MG63 (cell line): ENCODE data around the gene NEDD4L. TPM values are rescaled to one million over a fixed set of nuclear protein-coding genes. Genes with fewer than 3 reads are reported as not detected.

ENCODE experiments used
- DNase-seq: peaks from one replicate; pipeline ENCODE4 v3.0.0-alpha.2; 2020
- H3K27me3 ChIP-seq: fragments of 250-450 bp; sonication (Bioruptor Pico); 2 replicates; pipeline ENCODE4 v1.5.1; 2020; ENCODE audit warnings: mild to moderate bottlenecking, moderate library complexity
- H3K36me3 ChIP-seq: fragments of 250-450 bp; sonication (Bioruptor Pico); 2 replicates; pipeline ENCODE4 v1.5.1; 2020; ENCODE audit warnings: mild to moderate bottlenecking, moderate library complexity
- H3K4me3 ChIP-seq: fragments of 250-450 bp; sonication (Bioruptor Pico); 2 replicates; pipeline ENCODE4 v1.5.1; 2020; ENCODE audit warnings: mild to moderate bottlenecking, moderate library complexity
- H3K9me3 ChIP-seq: fragments of 250-450 bp; sonication (Bioruptor Pico); 2 replicates; pipeline ENCODE4 v1.5.1; 2020; ENCODE audit warnings: mild to moderate bottlenecking, moderate library complexity
- total RNA-seq: library from RNA; depleted of rRNA; stranded (reverse); fragments of >200 nt; shearing (Covaris generic); gene quantifications from 2 replicates; pipeline ENCODE4 v1.2.3, GENCODE V29; 2014; ENCODE audit warnings: low replicate concordance

The NEDD4L gene
- total RNA-seq, 1 experiment from 2014 or later, result 28.8 TPM

DNA sequence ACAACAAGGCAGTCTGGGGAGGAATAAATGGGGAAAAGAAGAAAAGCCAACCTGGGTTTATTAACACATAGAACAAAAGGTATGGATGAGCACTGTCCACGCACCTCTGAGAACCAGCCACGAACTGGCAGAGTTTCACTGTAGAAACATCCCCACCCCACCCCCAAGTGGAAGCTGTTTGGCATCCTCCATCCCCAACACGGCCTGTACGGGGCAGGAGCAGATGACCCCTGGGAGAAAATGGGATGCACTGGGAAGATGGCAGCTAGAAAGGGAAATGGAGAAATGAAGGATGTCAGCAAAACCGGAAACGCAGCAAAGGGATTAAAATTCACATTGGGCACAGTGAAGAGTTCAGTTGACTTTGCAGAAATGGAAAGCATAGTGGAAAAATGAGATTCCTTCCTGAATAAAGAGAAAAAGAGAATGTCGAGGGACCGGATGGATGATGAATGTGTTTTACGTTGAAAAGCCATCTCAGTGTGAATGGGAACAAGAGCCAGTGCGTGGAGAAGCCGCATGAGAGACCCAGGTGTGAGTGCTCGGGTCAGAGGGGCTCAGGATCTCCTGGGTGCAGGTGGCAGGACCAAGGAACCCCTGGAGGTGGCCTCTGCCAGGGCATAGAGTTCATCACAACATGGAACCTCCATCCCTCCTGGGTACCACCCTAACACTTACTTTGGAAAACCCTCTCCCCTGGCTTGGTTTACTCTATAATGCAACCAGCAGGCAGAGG lies 337.8 kb downstream of the NEDD4L start:
- no peak for DNase-seq
- Histone ChIP-seq H3K9me3 (no peaks in the 10 kb centered on the region), H3K4me3 (no peak overlapping the region), H3K27me3 (no peaks in the 10 kb centered on the region), H3K36me3 (peaks cover 6% of the 10 kb centered on the region)

- H3K27me3 ChIP-seq, result no peaks in the 10 kb centered on the region
- DNase-seq, result no peak
- H3K4me3 ChIP-seq, result no peak overlapping the region
- no peaks in the 10 kb centered on the region for H3K9me3 ChIP-seq
- H3K36me3 ChIP-seq, result peaks cover 6% of the 10 kb centered on the region
Measured at GRCh38 chr18:58382446-58382845, 338.4 kb downstream of the NEDD4L start.

DNA sequence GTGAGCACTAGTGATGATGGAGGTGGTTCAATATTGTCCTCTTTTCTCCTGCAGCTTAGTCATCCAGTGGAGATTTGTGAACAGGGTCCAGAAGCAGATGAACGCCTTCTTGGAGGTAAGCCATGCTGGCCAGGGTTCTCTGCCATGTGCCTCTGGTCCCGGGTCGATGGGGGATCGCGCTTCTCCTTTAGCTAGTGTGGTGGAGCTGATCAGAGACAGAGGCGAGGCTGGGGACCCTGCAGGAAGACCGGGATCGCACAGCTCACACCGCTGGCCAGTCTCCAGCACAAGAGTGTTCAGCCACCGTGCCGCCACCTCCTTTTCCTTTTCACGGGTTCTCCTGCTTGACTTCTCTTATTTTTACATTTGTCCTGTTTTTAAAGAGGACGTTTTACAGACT lies 341.4 kb downstream of the NEDD4L start:
- Histone ChIP-seq H3K27me3 (no peaks in the 10 kb centered on the region), H3K9me3 (no peaks in the 10 kb centered on the region), H3K36me3 (peaks cover 10% of the 10 kb centered on the region), H3K4me3 (no peak overlapping the region)
- DNase-seq, result no peak

GRCh38 chr18:58386780-58387179 lies 342.8 kb downstream of the NEDD4L start:
- no peak for DNase-seq
- peaks cover 12% of the 10 kb centered on the region for H3K36me3 ChIP-seq
- H3K27me3 ChIP-seq, result no peaks in the 10 kb centered on the region

DNA sequence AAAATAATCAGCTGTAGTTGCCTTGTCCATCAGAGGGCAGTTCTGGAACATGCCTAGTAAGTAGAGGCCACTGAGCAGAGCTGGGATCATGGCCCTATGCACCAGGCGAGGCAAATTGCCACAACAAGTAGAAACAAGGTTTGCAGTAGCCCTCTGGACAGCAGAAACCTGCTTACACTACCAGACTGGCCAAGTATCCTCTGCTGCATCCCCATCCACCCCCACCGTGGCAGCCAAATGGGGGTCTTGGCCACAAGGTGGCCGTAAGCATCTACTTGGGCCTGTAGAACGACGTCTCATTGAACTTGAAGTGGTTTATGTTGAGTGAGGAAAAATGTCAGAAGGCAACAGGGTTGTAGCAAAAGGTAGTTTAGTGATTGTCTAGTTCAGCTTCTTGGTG lies 343.7 kb downstream of the NEDD4L start:
- no peak for DNase-seq
- Histone ChIP-seq H3K9me3 (no peaks in the 10 kb centered on the region), H3K36me3 (peaks cover 12% of the 10 kb centered on the region)

More at GRCh38 chr18:58386780-58387179, 342.8 kb downstream of the NEDD4L start:
- no peak overlapping the region for H3K4me3 ChIP-seq
- no peaks in the 10 kb centered on the region for H3K9me3 ChIP-seq

GRCh38 chr18:58388736-58389135 lies 344.7 kb downstream of the NEDD4L start:
- H3K9me3 ChIP-seq, result no peaks in the 10 kb centered on the region
- DNase-seq, result no peak
- H3K4me3 ChIP-seq, result no peak overlapping the region
- H3K27me3 ChIP-seq, result no peaks in the 10 kb centered on the region
- H3K36me3 ChIP-seq, result peaks cover 8% of the 10 kb centered on the region

More for the DNA sequence above, 343.7 kb downstream of the NEDD4L start:
- Histone ChIP-seq H3K4me3 (no peak overlapping the region), H3K27me3 (no peaks in the 10 kb centered on the region)

- no peak for DNase-seq
- no peaks in the 10 kb centered on the region for H3K27me3 ChIP-seq
- H3K9me3 ChIP-seq, result no peaks in the 10 kb centered on the region
- peaks cover 6% of the 10 kb centered on the region for H3K36me3 ChIP-seq
- H3K4me3 ChIP-seq, result no peak overlapping the region
Measured at GRCh38 chr18:58389745-58390144, 345.7 kb downstream of the NEDD4L start.

DNA sequence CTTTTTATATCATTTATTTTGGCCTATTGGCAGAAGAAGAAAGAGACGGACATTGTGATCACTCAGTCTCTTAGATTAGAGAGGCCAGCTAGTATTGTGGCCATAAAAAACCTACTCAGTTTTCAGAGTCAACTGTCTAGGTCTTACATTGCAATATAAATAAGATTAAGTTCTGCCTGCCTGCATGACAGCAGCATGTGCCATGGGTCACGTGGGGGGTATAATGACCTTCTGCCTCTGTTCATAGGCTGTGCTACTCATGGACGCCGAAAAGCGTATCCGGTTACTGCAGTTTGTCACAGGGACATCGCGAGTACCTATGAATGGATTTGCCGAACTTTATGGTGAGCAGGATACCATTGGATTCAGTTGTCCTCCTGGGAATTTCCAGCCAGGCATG lies 346.4 kb downstream of the NEDD4L start:
- peaks cover 6% of the 10 kb centered on the region for H3K36me3 ChIP-seq
- H3K9me3 ChIP-seq, result no peaks in the 10 kb centered on the region
- DNase-seq, result no peak
- H3K27me3 ChIP-seq, result no peaks in the 10 kb centered on the region
- no peak overlapping the region for H3K4me3 ChIP-seq

GRCh38 chr18:58391231-58391825 lies 347.3 kb downstream of the NEDD4L start:
- Histone ChIP-seq H3K27me3 (no peaks in the 10 kb centered on the region), H3K4me3 (no peak overlapping the region), H3K9me3 (no peaks in the 10 kb centered on the region), H3K36me3 (peaks cover 6% of the 10 kb centered on the region; the same call in 1 of the 2 replicates)
- no peak for DNase-seq

DNA sequence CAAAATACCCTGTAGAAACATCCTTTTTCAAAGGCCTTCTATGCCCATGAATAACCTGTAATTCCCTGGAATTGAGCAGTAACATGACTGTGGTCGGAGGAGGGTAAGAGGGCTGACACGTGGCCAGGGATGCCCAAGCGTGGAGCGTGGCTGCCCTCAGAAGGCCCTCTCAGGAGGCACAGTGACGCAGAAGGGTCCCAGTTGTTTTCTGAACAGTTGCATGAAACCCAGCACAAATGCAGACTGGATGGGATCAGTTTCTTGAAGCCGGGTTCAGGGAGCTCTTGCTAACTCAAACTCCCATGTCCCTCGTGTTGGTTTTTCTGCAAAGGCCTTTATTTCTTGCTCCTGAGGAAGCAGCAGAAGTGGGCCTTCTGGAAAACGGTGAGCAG lies 347.9 kb downstream of the NEDD4L start:
- peaks cover 8% of the 10 kb centered on the region; the same call in 1 of the 2 replicates for H3K36me3 ChIP-seq
- no peak overlapping the region for H3K4me3 ChIP-seq
- no peak for DNase-seq
- no peaks in the 10 kb centered on the region for H3K9me3 ChIP-seq
- no peaks in the 10 kb centered on the region for H3K27me3 ChIP-seq

DNA sequence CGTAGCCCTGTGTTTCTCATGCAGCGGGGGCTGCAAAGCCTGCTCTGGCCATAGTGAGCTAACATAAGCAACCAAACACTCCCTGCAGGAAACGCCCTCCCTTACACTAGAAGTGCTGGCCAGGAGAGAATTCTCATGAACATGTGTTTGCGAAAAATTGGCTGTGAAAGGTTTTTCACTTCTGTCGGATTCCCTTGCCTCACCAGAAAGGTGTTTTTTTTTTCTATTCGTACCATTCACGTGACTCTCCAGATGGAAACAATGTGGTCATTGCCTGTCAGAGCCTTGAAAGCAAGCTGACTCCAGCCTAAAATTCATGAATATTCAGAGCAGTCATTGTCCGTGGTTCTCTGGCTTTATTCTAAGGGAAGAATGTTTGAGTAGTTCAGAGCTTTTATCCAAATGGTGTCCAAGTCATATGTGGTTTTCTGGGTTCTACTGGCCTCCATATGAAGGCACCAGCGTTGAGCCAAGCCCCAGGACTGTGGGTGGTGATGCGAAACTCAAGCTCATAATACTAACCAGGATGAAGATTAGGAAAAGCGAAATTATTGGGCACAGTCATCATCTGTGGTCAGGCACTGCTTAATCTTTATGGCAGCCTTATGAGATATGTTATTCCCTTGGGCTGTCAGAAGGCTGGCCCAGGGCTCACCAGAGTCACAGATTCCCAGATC lies 348.4 kb downstream of the NEDD4L start:
- Histone ChIP-seq H3K27me3 (no peaks in the 10 kb centered on the region), H3K9me3 (no peaks in the 10 kb centered on the region)

GRCh38 chr18:58393295-58393694 lies 349.3 kb downstream of the NEDD4L start:
- no peaks in the 10 kb centered on the region for H3K27me3 ChIP-seq
- no peak for DNase-seq
- peaks cover 8% of the 10 kb centered on the region; the same call in 1 of the 2 replicates for H3K36me3 ChIP-seq

More for the DNA sequence above, 348.4 kb downstream of the NEDD4L start:
- no peak overlapping the region for H3K4me3 ChIP-seq
- DNase-seq, result no peak
- H3K36me3 ChIP-seq, result peaks cover 10% of the 10 kb centered on the region; the same call in 1 of the 2 replicates

GRCh38 chr18:58394046-58394445 lies 350.0 kb downstream of the NEDD4L start:
- H3K9me3 ChIP-seq, result no peaks in the 10 kb centered on the region
- H3K4me3 ChIP-seq, result no peak overlapping the region
- H3K27me3 ChIP-seq, result no peaks in the 10 kb centered on the region
- no peak for DNase-seq
- peaks cover 6% of the 10 kb centered on the region; the same call in 1 of the 2 replicates for H3K36me3 ChIP-seq

More at GRCh38 chr18:58393295-58393694, 349.3 kb downstream of the NEDD4L start:
- H3K4me3 ChIP-seq, result no peak overlapping the region
- no peaks in the 10 kb centered on the region for H3K9me3 ChIP-seq

GRCh38 chr18:58394602-58395425 lies 350.8 kb downstream of the NEDD4L start:
- no peak overlapping the region for H3K4me3 ChIP-seq
- H3K36me3 ChIP-seq, result peaks cover 6% of the 10 kb centered on the region; the same call in 1 of the 2 replicates
- H3K9me3 ChIP-seq, result no peaks in the 10 kb centered on the region
- H3K27me3 ChIP-seq, result no peaks in the 10 kb centered on the region
- no peak for DNase-seq

DNA sequence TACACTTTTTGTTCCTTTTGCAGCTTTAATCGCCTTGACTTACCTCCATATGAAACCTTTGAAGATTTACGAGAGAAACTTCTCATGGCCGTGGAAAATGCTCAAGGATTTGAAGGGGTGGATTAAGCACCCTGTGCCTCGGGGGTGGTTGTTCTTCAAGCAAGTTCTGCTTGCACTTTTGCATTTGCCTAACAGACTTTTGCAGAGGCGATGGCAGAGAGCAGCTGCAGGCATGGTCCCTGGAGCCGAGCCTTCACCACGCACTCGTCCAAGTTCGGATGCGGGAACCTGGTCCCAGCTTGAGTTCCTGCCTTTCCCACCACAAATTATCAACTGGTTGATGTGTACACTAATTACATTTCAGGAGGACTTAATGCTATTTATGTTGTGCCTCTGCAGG lies 352.1 kb downstream of the NEDD4L start:
- DNase-seq, result no peak
- no peaks in the 10 kb centered on the region for H3K9me3 ChIP-seq
- peaks cover 6% of the 10 kb centered on the region; the same call in 1 of the 2 replicates for H3K36me3 ChIP-seq
- no peak overlapping the region for H3K4me3 ChIP-seq
- H3K27me3 ChIP-seq, result no peaks in the 10 kb centered on the region

GRCh38 chr18:58396966-58397365 lies 352.9 kb downstream of the NEDD4L start:
- Histone ChIP-seq H3K36me3 (peaks cover 4% of the 10 kb centered on the region; the same call in 1 of the 2 replicates), H3K4me3 (no peak overlapping the region), H3K9me3 (no peaks in the 10 kb centered on the region), H3K27me3 (no peaks in the 10 kb centered on the region)
- DNase-seq, result no peak
